ENCODE results near the gene STAC3.

STAC3 gene

GRCh38 chr12:57205931-57206330 is 45.1 kb downstream of the STAC3 start:
- Histone ChIP-seq H4K8ac (ENCODE audit: low read length) (no peak overlapping the region), H2AFZ (ENCODE audit: low read depth, low read length) (no peak overlapping the region), H3K18ac (ENCODE audit: low read depth in 1 of 2, low read length in 2 of 2) (no peak overlapping the region), H2BK5ac (ENCODE audit: low read depth, low read length, poor library complexity, severe bottlenecking) (no peak overlapping the region), H3K23ac (ENCODE audit: low read length in 2 of 2) (no peak overlapping the region), H3K14ac (ENCODE audit: low read length in 2 of 2) (no peak overlapping the region), H2AK5ac (ENCODE audit: low read length, severe bottlenecking) (no peak overlapping the region), H3K27me3 (ENCODE audit: control insufficient read depth in 1 of 2, insufficient read depth in 1 of 2, low read length in 2 of 2) (no peaks in the 10 kb centered on the region), H3K9me3 (ENCODE audit: control insufficient read depth, low read length) (no peaks in the 10 kb centered on the region), H3K4me2 (ENCODE audit: low read length, poor library complexity, severe bottlenecking) (no peak overlapping the region), H2BK15ac (ENCODE audit: low read depth, poor library complexity, severe bottlenecking) (no peak overlapping the region), H3K36me3 (ENCODE audit: control insufficient read depth in 1 of 2, insufficient read depth in 2 of 2, low read depth in 1 of 2, low read length in 2 of 2) (peaks cover 95 to 97% of the 10 kb centered on the region in 2 experiments), H3K9ac (ENCODE audit: low read length) (no peak overlapping the region), H2BK120ac (ENCODE audit: low read depth, low read length) (no peak overlapping the region), H3K4ac (ENCODE audit: low read depth in 1 of 2, low read length in 2 of 2) (no peak overlapping the region), H3K27ac (ENCODE audit: low read length, poor library complexity, severe bottlenecking) (no peak overlapping the region), H3K4me3 (ENCODE audit: insufficient read depth in 1 of 2, low read depth in 1 of 2, low read length in 2 of 2) (no peak overlapping the region), H3K4me1 (ENCODE audit: control insufficient read depth, insufficient read depth, low read depth, low read length) (peaks cover 1% of the 10 kb centered on the region), H2BK12ac (ENCODE audit: low read length in 2 of 2) (no peak overlapping the region), H3K79me1 (replicated peaks; ENCODE audit: low read length, poor library complexity, severe bottlenecking) (peaks cover 5% of the 10 kb centered on the region), H4K91ac (ENCODE audit: low read length) (no peak overlapping the region)
- 95% methylated on average over 7 of the region's 7 CpGs for WGBS
- DNase-seq = no peak

GRCh38 chr12:57205186-57205585 is 45.8 kb downstream of the STAC3 start:
- no peak overlapping the region for H2BK120ac ChIP-seq (ENCODE audit: low read depth, low read length)
- no peak overlapping the region for H3K9ac ChIP-seq (ENCODE audit: low read length)
- no peak for DNase-seq
- 98% methylated on average over 20 of the region's 26 CpGs for WGBS
- H3K9me3 ChIP-seq (ENCODE audit: control insufficient read depth, low read length) = no peaks in the 10 kb centered on the region
- no peak overlapping the region for H2BK15ac ChIP-seq (ENCODE audit: low read depth, poor library complexity, severe bottlenecking)
- H2BK5ac ChIP-seq (ENCODE audit: low read depth, low read length, poor library complexity, severe bottlenecking) = no peak overlapping the region
- no peak overlapping the region for H3K4me2 ChIP-seq (ENCODE audit: low read length, poor library complexity, severe bottlenecking)
- H4K8ac ChIP-seq (ENCODE audit: low read length) = no peak overlapping the region
- no peak overlapping the region for H2BK12ac ChIP-seq (ENCODE audit: low read length in 2 of 2)
- H3K14ac ChIP-seq (ENCODE audit: low read length in 2 of 2) = no peak overlapping the region
- H3K36me3 ChIP-seq (ENCODE audit: control insufficient read depth in 1 of 2, insufficient read depth in 2 of 2, low read depth in 1 of 2, low read length in 2 of 2) = peaks cover 95 to 97% of the 10 kb centered on the region in 2 experiments
- no peak overlapping the region for H2AFZ ChIP-seq (ENCODE audit: low read depth, low read length)
- no peak overlapping the region for H3K4ac ChIP-seq (ENCODE audit: low read depth in 1 of 2, low read length in 2 of 2)
- H3K79me1 ChIP-seq (replicated peaks; ENCODE audit: low read length, poor library complexity, severe bottlenecking) = peaks cover 5% of the 10 kb centered on the region
- H4K91ac ChIP-seq (ENCODE audit: low read length) = no peak overlapping the region
- H3K27me3 ChIP-seq (ENCODE audit: control insufficient read depth in 1 of 2, insufficient read depth in 1 of 2, low read length in 2 of 2) = no peaks in the 10 kb centered on the region
- no peak overlapping the region for H2AK5ac ChIP-seq (ENCODE audit: low read length, severe bottlenecking)
- peak overlapping the region in 1 of 2 experiments; percentile 34 for H3K4me3 ChIP-seq (ENCODE audit: insufficient read depth in 1 of 2, low read depth in 1 of 2, low read length in 2 of 2)
- H3K4me1 ChIP-seq (ENCODE audit: control insufficient read depth, insufficient read depth, low read depth, low read length) = peaks cover 1% of the 10 kb centered on the region
- no peak overlapping the region for H3K23ac ChIP-seq (ENCODE audit: low read length in 2 of 2)
- H3K27ac ChIP-seq (ENCODE audit: low read length, poor library complexity, severe bottlenecking) = no peak overlapping the region
- no peak overlapping the region for H3K18ac ChIP-seq (ENCODE audit: low read depth in 1 of 2, low read length in 2 of 2)

- H3K4me1 ChIP-seq (ENCODE audit: control insufficient read depth, insufficient read depth, low read depth, low read length) = peaks cover 1% of the 10 kb centered on the region
- H3K27me3 ChIP-seq (ENCODE audit: control insufficient read depth in 1 of 2, insufficient read depth in 1 of 2, low read length in 2 of 2) = no peaks in the 10 kb centered on the region
- no peak overlapping the region for H2BK5ac ChIP-seq (ENCODE audit: low read depth, low read length, poor library complexity, severe bottlenecking)
- WGBS = 95% methylated on average over 19 of the region's 19 CpGs
- peaks cover 95 to 97% of the 10 kb centered on the region in 2 experiments for H3K36me3 ChIP-seq (ENCODE audit: control insufficient read depth in 1 of 2, insufficient read depth in 2 of 2, low read depth in 1 of 2, low read length in 2 of 2)
- no peak overlapping the region for H2BK120ac ChIP-seq (ENCODE audit: low read depth, low read length)
- no peak overlapping the region for H2BK15ac ChIP-seq (ENCODE audit: low read depth, poor library complexity, severe bottlenecking)
- H3K23ac ChIP-seq (ENCODE audit: low read length in 2 of 2) = no peak overlapping the region
- no peak overlapping the region for H3K4ac ChIP-seq (ENCODE audit: low read depth in 1 of 2, low read length in 2 of 2)
- H3K9me3 ChIP-seq (ENCODE audit: control insufficient read depth, low read length) = no peaks in the 10 kb centered on the region
- H3K14ac ChIP-seq (ENCODE audit: low read length in 2 of 2) = no peak overlapping the region
- no peak overlapping the region for H2AK5ac ChIP-seq (ENCODE audit: low read length, severe bottlenecking)
- peaks cover 7% of the 10 kb centered on the region for H3K79me1 ChIP-seq (replicated peaks; ENCODE audit: low read length, poor library complexity, severe bottlenecking)
- no peak overlapping the region for H2BK12ac ChIP-seq (ENCODE audit: low read length in 2 of 2)
- no peak overlapping the region for H4K8ac ChIP-seq (ENCODE audit: low read length)
- no peak overlapping the region for H3K18ac ChIP-seq (ENCODE audit: low read depth in 1 of 2, low read length in 2 of 2)
- no peak overlapping the region for H3K9ac ChIP-seq (ENCODE audit: low read length)
- H3K27ac ChIP-seq (ENCODE audit: low read length, poor library complexity, severe bottlenecking) = no peak overlapping the region
- no peak overlapping the region for H3K4me2 ChIP-seq (ENCODE audit: low read length, poor library complexity, severe bottlenecking)
- H3K4me3 ChIP-seq (ENCODE audit: insufficient read depth in 1 of 2, low read depth in 1 of 2, low read length in 2 of 2) = no peak overlapping the region
- no peak for DNase-seq
- no peak overlapping the region for H4K91ac ChIP-seq (ENCODE audit: low read length)
- H2AFZ ChIP-seq (ENCODE audit: low read depth, low read length) = no peak overlapping the region
Observed at GRCh38 chr12:57204454-57204853, 46.5 kb downstream of the STAC3 start.

- Histone ChIP-seq H2AK5ac (ENCODE audit: low read length, severe bottlenecking) (no peak overlapping the region), H2AFZ (ENCODE audit: low read depth, low read length) (no peak overlapping the region)
Observed at GRCh38 chr12:57203791-57204190, 47.2 kb downstream of the STAC3 start.

More at GRCh38 chr12:57203791-57204190, 47.2 kb downstream of the STAC3 start:
- Histone ChIP-seq H2BK15ac (ENCODE audit: low read depth, poor library complexity, severe bottlenecking) (no peak overlapping the region), H3K23ac (ENCODE audit: low read length in 2 of 2) (no peak overlapping the region), H4K91ac (ENCODE audit: low read length) (no peak overlapping the region), H3K4me3 (ENCODE audit: insufficient read depth in 1 of 2, low read depth in 1 of 2, low read length in 2 of 2) (no peak overlapping the region), H3K36me3 (ENCODE audit: control insufficient read depth in 1 of 2, insufficient read depth in 2 of 2, low read depth in 1 of 2, low read length in 2 of 2) (peaks cover 95 to 97% of the 10 kb centered on the region in 2 experiments), H3K9ac (ENCODE audit: low read length) (no peak overlapping the region), H3K27ac (ENCODE audit: low read length, poor library complexity, severe bottlenecking) (no peak overlapping the region), H3K4me2 (ENCODE audit: low read length, poor library complexity, severe bottlenecking) (no peak overlapping the region), H2BK12ac (ENCODE audit: low read length in 2 of 2) (no peak overlapping the region), H3K14ac (ENCODE audit: low read length in 2 of 2) (no peak overlapping the region), H4K8ac (ENCODE audit: low read length) (no peak overlapping the region), H3K4ac (ENCODE audit: low read depth in 1 of 2, low read length in 2 of 2) (no peak overlapping the region), H3K18ac (ENCODE audit: low read depth in 1 of 2, low read length in 2 of 2) (no peak overlapping the region), H3K79me1 (replicated peaks; ENCODE audit: low read length, poor library complexity, severe bottlenecking) (peaks cover 7% of the 10 kb centered on the region), H3K4me1 (ENCODE audit: control insufficient read depth, insufficient read depth, low read depth, low read length) (peaks cover 1% of the 10 kb centered on the region), H3K27me3 (ENCODE audit: control insufficient read depth in 1 of 2, insufficient read depth in 1 of 2, low read length in 2 of 2) (no peaks in the 10 kb centered on the region), H2BK5ac (ENCODE audit: low read depth, low read length, poor library complexity, severe bottlenecking) (no peak overlapping the region), H3K9me3 (ENCODE audit: control insufficient read depth, low read length) (no peaks in the 10 kb centered on the region), H2BK120ac (ENCODE audit: low read depth, low read length) (no peak overlapping the region)
- 88% methylated on average over 11 of the region's 11 CpGs for WGBS
- DNase-seq = no peak

Measured in mesenchymal stem cell (in vitro differentiated cells and primary cell).